ENCODE data around the gene CLBA1. TPM values are rescaled to one million over a fixed set of nuclear protein-coding genes. Genes with fewer than 3 reads are reported as not detected.

The CLBA1 gene
- total RNA-seq, 1 donor from 2014 or later = 8.4 TPM

DNA sequence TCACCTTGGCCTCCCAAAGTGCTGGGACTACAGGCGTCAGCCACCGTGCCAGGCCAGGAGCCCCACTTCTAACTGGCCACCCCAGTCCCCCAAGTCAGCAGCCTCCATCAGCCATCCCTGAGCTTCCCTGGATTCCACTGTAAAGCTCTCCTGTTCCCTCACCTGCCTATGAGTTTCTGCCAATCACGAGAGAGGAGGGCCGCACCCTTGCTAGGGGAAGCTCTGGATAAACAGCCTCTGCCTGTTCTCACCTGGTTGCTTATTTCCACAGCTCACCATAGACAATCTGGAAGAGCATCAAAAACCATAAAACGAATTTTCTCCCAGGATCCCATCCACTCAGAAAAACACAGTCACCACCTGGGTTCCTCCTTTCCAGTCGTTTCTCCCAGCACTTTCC is 30.3 kb downstream of the CLBA1 start:
- FAIRE-seq = no peak

GRCh38 chr14:105018414-105018813 is 32.8 kb downstream of the CLBA1 start:
- TF ChIP-seq CTCF (IDR thresholded peaks at IDR 0.05; ENCODE audit: insufficient read depth, low read length, severe bottlenecking) = no peak
- Histone ChIP-seq H3K27me3 (ENCODE audit: control insufficient read depth, insufficient read depth, low read length) (no peaks in the 10 kb centered on the region), H3K36me3 (ENCODE audit: control insufficient read depth, insufficient read depth, low read length) (no peaks in the 10 kb centered on the region), H3K4me3 (ENCODE audit: low read depth, low read length) (no peak overlapping the region)
- FAIRE-seq (no peak), DNase-seq (ENCODE audit: low read depth) (no peak)

More for the DNA sequence above, 30.3 kb downstream of the CLBA1 start:
- H3K27me3 ChIP-seq (ENCODE audit: control insufficient read depth, insufficient read depth, low read length) = no peaks in the 10 kb centered on the region
- peaks cover 8% of the 10 kb centered on the region for H3K36me3 ChIP-seq (ENCODE audit: control insufficient read depth, insufficient read depth, low read length)
- DNase-seq (ENCODE audit: low read depth) = no peak
- TF ChIP-seq CTCF (IDR thresholded peaks at IDR 0.05; ENCODE audit: insufficient read depth, low read length, severe bottlenecking) = no peak
- no peak overlapping the region for H3K4me3 ChIP-seq (ENCODE audit: low read depth, low read length)

GRCh38 chr14:105019861-105020814 is 34.5 kb downstream of the CLBA1 start:
- DNase-seq (ENCODE audit: low read depth) (no peak), FAIRE-seq (no peak)
- TF ChIP-seq CTCF (IDR thresholded peaks at IDR 0.05; ENCODE audit: insufficient read depth, low read length, severe bottlenecking) = peak; percentile 9
- H3K4me3 ChIP-seq (ENCODE audit: low read depth, low read length) = peak overlapping the region; percentile 58
- no peaks in the 10 kb centered on the region for H3K36me3 ChIP-seq (ENCODE audit: control insufficient read depth, insufficient read depth, low read length)
- H3K27me3 ChIP-seq (ENCODE audit: control insufficient read depth, insufficient read depth, low read length) = no peaks in the 10 kb centered on the region

GRCh38 chr14:105020815-105021655 is 35.4 kb downstream of the CLBA1 start, which contains the start of gene CDCA4:
CDCA4 (minus strand) TSS chr14:105021083; CDS start chr14:105011929, 9,154 bp downstream.
- FAIRE-seq (no peak), DNase-seq (ENCODE audit: low read depth) (peak; percentile 78)
- no peaks in the 10 kb centered on the region for H3K27me3 ChIP-seq (ENCODE audit: control insufficient read depth, insufficient read depth, low read length)
- peak within 1 kb of the TSS; percentile 58 for H3K4me3 ChIP-seq (ENCODE audit: low read depth, low read length)
- no peaks in the 10 kb centered on the region for H3K36me3 ChIP-seq (ENCODE audit: control insufficient read depth, insufficient read depth, low read length)
- TF ChIP-seq CTCF (IDR thresholded peaks at IDR 0.05; ENCODE audit: insufficient read depth, low read length, severe bottlenecking) = no peak

- DNase-seq (ENCODE audit: low read depth) = no peak
- peak; percentile 18 for TF ChIP-seq CTCF (IDR thresholded peaks at IDR 0.05; ENCODE audit: insufficient read depth, low read length, severe bottlenecking)
These were observed 36.2 kb downstream of the CLBA1 start for GRCh38 chr14:105021656-105022275.

More at GRCh38 chr14:105021656-105022275, 36.2 kb downstream of the CLBA1 start:
- Histone ChIP-seq H3K4me3 (ENCODE audit: low read depth, low read length) (peak overlapping the region; percentile 48), H3K27me3 (ENCODE audit: control insufficient read depth, insufficient read depth, low read length) (no peaks in the 10 kb centered on the region), H3K36me3 (ENCODE audit: control insufficient read depth, insufficient read depth, low read length) (no peaks in the 10 kb centered on the region)
- FAIRE-seq = no peak
